HG02885 (cell line): Measurements from ENCODE around the gene TMEM239.
"Not testable (repeated sequence)": the region's sequence is repeated elsewhere in the genome, so short reads cannot be mapped to it uniquely, and the experiment has no call there.

Source experiments
- ATAC-seq: cut with Tn5 transposase; IDR thresholded peaks from one replicate; pipeline ENCODE4 v1.9.1; 2021; ENCODE audit warnings: mild to moderate bottlenecking; ENCODE audit not compliant: unreplicated experiment, poor library complexity

TMEM239 gene

GRCh38 chr20:2799271-2799670 lies 16.9 kb upstream of the TMEM239 start:
- no peak for ATAC-seq

GRCh38 chr20:2799688-2800520 lies 16.3 kb upstream of the TMEM239 start:
- no peak for ATAC-seq

GRCh38 chr20:2800521-2801285 lies 15.5 kb upstream of the TMEM239 start, which contains the start of gene CPXM1:
Gene CPXM1 (minus strand): TSS chr20:2800627. CDS start chr20:2800572, 55 bp downstream.
- ATAC-seq, result no peak

- no peak for ATAC-seq
Measured at GRCh38 chr20:2801286-2801728, 14.9 kb upstream of the TMEM239 start.

- ATAC-seq, result no peak
Measured at GRCh38 chr20:2804041-2804828, 11.9 kb upstream of the TMEM239 start.

- ATAC-seq, result no peak
Measured at GRCh38 chr20:2804852-2805688, 11.1 kb upstream of the TMEM239 start.

GRCh38 chr20:2805689-2806350 lies 10.3 kb upstream of the TMEM239 start:
- no peak for ATAC-seq

- ATAC-seq, result no peak
Measured at GRCh38 chr20:2806351-2806701, 9.8 kb upstream of the TMEM239 start.

- no peak for ATAC-seq
Measured at GRCh38 chr20:2807019-2807418, 9.1 kb upstream of the TMEM239 start.

- not testable (repeated sequence) for ATAC-seq
Measured at GRCh38 chr20:2807929-2808328, 8.2 kb upstream of the TMEM239 start.

- ATAC-seq, result no peak
Measured at GRCh38 chr20:2809690-2810089, 6.5 kb upstream of the TMEM239 start.

GRCh38 chr20:2812189-2812588 lies 4.0 kb upstream of the TMEM239 start:
- ATAC-seq, result no peak

GRCh38 chr20:2814076-2814475 lies 2.1 kb upstream of the TMEM239 start:
- ATAC-seq, result no peak

GRCh38 chr20:2814587-2815051 lies 1.5 kb upstream of the TMEM239 start, which contains the start of gene C20orf141:
Gene C20orf141 (plus strand): TSS chr20:2814987. CDS start chr20:2815185, 198 bp downstream.
- no peak for ATAC-seq

- no peak for ATAC-seq
Measured at GRCh38 chr20:2815242-2815900, 793 bp upstream of the TMEM239 start.

GRCh38 chr20:2816583-2817340 lies 598 bp downstream of the TMEM239 start:
- ATAC-seq, result no peak

- ATAC-seq, result no peak
Measured at GRCh38 chr20:2817341-2817726, 1.2 kb downstream of the TMEM239 start.
